Upper lobe of left lung (tissue), 4 donors: Measurements from ENCODE around the gene KIAA0586.

ENCODE experiments used
- POLR2A ChIP-seq, 4 donors: fragments of 450-650 bp; IDR thresholded peaks; one replicate each; pipeline ENCODE4 v1.5.1; 2016 to 2017; ENCODE audit warnings: antibody characterized with exemption in 4 of 4, mild to moderate bottlenecking in 2 of 4
- POLR2AphosphoS5 ChIP-seq, 2 donors: sonication (generic); formaldehyde crosslinking; IDR thresholded peaks; one replicate each; pipeline ENCODE4 v1.5.1; 2017; ENCODE audit warnings: antibody characterized with exemption in 2 of 2
- TF ChIP-seq, protein P1 (sequence below), 6 experiments: fragments of 450-650 bp in 4 of 6; fragments of 200-600 bp in 2 of 6; sonication (generic) in 2 of 6; IDR thresholded peaks; one replicate each; pipeline ENCODE4 v1.5.1; 2016 to 2019; ENCODE audit warnings: antibody characterized with exemption in 6 of 6

DNA sequence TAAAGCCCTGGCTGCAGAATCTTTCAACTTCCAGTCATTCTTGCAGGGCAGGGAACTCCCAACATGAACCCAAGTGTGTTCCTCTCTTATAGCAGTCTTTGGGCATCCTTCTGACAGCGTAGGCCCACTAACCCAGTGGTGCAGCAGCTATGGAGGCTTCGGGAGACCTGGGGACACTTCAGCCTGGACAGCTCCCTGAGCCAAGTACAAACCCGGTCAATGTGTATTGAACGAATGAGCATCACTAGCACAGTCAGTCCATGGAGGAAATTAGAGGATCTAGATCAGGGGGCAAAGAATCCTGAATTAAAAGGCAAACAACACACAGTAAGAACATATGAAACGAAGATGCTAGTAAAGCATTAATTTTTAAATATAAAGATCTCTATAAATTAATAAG lies 41.8 kb downstream of the KIAA0586 start:
- TF ChIP-seq POLR2A (IDR thresholded peaks at IDR 0.05) (no peak), POLR2AphosphoS5 (IDR thresholded peaks at IDR 0.05) (no peak)
- TF ChIP-seq, protein P1, sequence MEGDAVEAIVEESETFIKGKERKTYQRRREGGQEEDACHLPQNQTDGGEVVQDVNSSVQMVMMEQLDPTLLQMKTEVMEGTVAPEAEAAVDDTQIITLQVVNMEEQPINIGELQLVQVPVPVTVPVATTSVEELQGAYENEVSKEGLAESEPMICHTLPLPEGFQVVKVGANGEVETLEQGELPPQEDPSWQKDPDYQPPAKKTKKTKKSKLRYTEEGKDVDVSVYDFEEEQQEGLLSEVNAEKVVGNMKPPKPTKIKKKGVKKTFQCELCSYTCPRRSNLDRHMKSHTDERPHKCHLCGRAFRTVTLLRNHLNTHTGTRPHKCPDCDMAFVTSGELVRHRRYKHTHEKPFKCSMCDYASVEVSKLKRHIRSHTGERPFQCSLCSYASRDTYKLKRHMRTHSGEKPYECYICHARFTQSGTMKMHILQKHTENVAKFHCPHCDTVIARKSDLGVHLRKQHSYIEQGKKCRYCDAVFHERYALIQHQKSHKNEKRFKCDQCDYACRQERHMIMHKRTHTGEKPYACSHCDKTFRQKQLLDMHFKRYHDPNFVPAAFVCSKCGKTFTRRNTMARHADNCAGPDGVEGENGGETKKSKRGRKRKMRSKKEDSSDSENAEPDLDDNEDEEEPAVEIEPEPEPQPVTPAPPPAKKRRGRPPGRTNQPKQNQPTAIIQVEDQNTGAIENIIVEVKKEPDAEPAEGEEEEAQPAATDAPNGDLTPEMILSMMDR (IDR thresholded peaks at IDR 0.05): no peak
